Measurements from ENCODE around the gene ZNHIT1. TPM values are rescaled to one million over a fixed set of nuclear protein-coding genes. Genes with fewer than 3 reads are reported as not detected.

Gene ZNHIT1
- total and polyA plus RNA-seq, 3 donors from 2014 or later = 48.3 to 58.4 (median 57.8) TPM

- peak; percentile 63 for DNase-seq
- TF ChIP-seq CTCF (IDR thresholded peaks at IDR 0.05) (no peak), POLR2A (IDR thresholded peaks at IDR 0.05) (no peak)
- H3K9me3 ChIP-seq = no peaks in the 10 kb centered on the region
- H3K36me3 ChIP-seq (ENCODE audit: low read depth, missing control alignments) = no peaks in the 10 kb centered on the region
- H3K27me3 ChIP-seq = no peaks in the 10 kb centered on the region
- peak overlapping the region in 1 of 2 donors; percentile 7 for H3K4me3 ChIP-seq
- no peak overlapping the region for H3K27ac ChIP-seq
- H3K4me1 ChIP-seq = peaks cover 18% of the 10 kb centered on the region
- intact Hi-C loops (cut with DNase I; ENCODE audit: low total_unique reads) = no loop called here
- WGBS, 2 donors = 3% methylated on average over 12 to 16 of the region's 16 CpGs
Measured at GRCh38 chr7:101173752-101174244, 44.2 kb upstream of the ZNHIT1 start.

- TF ChIP-seq CTCF (IDR thresholded peaks at IDR 0.05) = no peak
- no peak for TF ChIP-seq POLR2A (IDR thresholded peaks at IDR 0.05)
- Histone ChIP-seq H3K4me3 (peak overlapping the region in 1 of 2 donors; percentile 7), H3K36me3 (ENCODE audit: low read depth, missing control alignments) (no peaks in the 10 kb centered on the region), H3K9me3 (no peaks in the 10 kb centered on the region), H3K27me3 (no peaks in the 10 kb centered on the region), H3K27ac (no peak overlapping the region), H3K4me1 (peaks cover 23% of the 10 kb centered on the region)
- intact Hi-C loops (cut with DNase I; ENCODE audit: low total_unique reads) = no loop called here
- 2 to 3% methylated on average over 22 to 28 of the region's 28 CpGs for WGBS, 2 donors
- DNase-seq = no peak
Measured at GRCh38 chr7:101174322-101174854, 43.6 kb upstream of the ZNHIT1 start.

- H3K36me3 ChIP-seq (ENCODE audit: low read depth, missing control alignments) = no peaks in the 10 kb centered on the region
- no peak overlapping the region for H3K4me3 ChIP-seq
- 30 to 38% methylated on average over 3 of the region's 3 CpGs for whole genome bisulfite sequencing, 2 donors
- peaks cover 26% of the 10 kb centered on the region for H3K4me1 ChIP-seq
- no peak for TF ChIP-seq CTCF (IDR thresholded peaks at IDR 0.05)
- TF ChIP-seq POLR2A (IDR thresholded peaks at IDR 0.05) = no peak
- H3K9me3 ChIP-seq = no peaks in the 10 kb centered on the region
- intact Hi-C loops (cut with DNase I; ENCODE audit: low total_unique reads) = no loop called here
- H3K27me3 ChIP-seq = no peaks in the 10 kb centered on the region
- DNase-seq = no peak
- H3K27ac ChIP-seq = no peak overlapping the region
Measured at GRCh38 chr7:101175664-101176063, 42.3 kb upstream of the ZNHIT1 start.

GRCh38 chr7:101177644-101178043, 40.3 kb upstream of the ZNHIT1 start:
- intact Hi-C loops (cut with DNase I; ENCODE audit: low total_unique reads) = no loop called here
- Histone ChIP-seq H3K4me3 (no peak overlapping the region), H3K27ac (no peak overlapping the region), H3K27me3 (no peaks in the 10 kb centered on the region), H3K4me1 (peaks cover 17% of the 10 kb centered on the region), H3K36me3 (ENCODE audit: low read depth, missing control alignments) (no peaks in the 10 kb centered on the region), H3K9me3 (no peaks in the 10 kb centered on the region)
- no peak for DNase-seq
- no peak for TF ChIP-seq POLR2A (IDR thresholded peaks at IDR 0.05)
- no peak for TF ChIP-seq CTCF (IDR thresholded peaks at IDR 0.05)
- WGBS, 2 donors = 68% methylated on average over 2 of the region's 2 CpGs; no CpG with 5 or more reads in 1 of the 2 donors

- 2 to 5% methylated on average over 18 of the region's 20 CpGs for WGBS, 2 donors
- no peaks in the 10 kb centered on the region for H3K9me3 ChIP-seq
- H3K4me3 ChIP-seq = no peak overlapping the region
- peaks cover 8% of the 10 kb centered on the region for H3K4me1 ChIP-seq
- no peaks in the 10 kb centered on the region for H3K27me3 ChIP-seq
- intact Hi-C loops (cut with DNase I; ENCODE audit: low total_unique reads) = no loop called here
- no peaks in the 10 kb centered on the region for H3K36me3 ChIP-seq (ENCODE audit: low read depth, missing control alignments)
- peak; percentile 39 for DNase-seq
- TF ChIP-seq CTCF (IDR thresholded peaks at IDR 0.05) = no peak
- TF ChIP-seq POLR2A (IDR thresholded peaks at IDR 0.05) = no peak
- H3K27ac ChIP-seq = no peak overlapping the region
Measured at GRCh38 chr7:101179117-101179516, 38.8 kb upstream of the ZNHIT1 start.

Data from testis (tissue), 3 donors.